Fibroblast of villous mesenchyme (primary cell): ENCODE results near the gene REXO1. TPM values are rescaled to one million over a fixed set of nuclear protein-coding genes. Genes with fewer than 3 reads are reported as not detected.

Source experiments
- DNase-seq: peaks from one replicate; pipeline ENCODE4 v3.0.0-alpha.2; 2010; ENCODE audit warnings: low read depth
- H3K4me3 ChIP-seq: 2 replicates; pipeline ENCODE4 v1.5.1; 2011; ENCODE audit warnings: low read depth, mild to moderate bottlenecking, low read length
- total RNA-seq: library from RNA; depleted of rRNA; stranded (reverse); fragments of >200 nt; gene quantifications from 2 replicates; pipeline ENCODE4 v1.2.3, GENCODE V29; 2012
- TF ChIP-seq, protein P1 (sequence below): IDR thresholded peaks from 2 replicates; pipeline ENCODE4 v1.5.1; 2012; ENCODE audit warnings: low read depth, mild to moderate bottlenecking, low read length; ENCODE audit not compliant: insufficient read depth

The REXO1 gene
- total RNA-seq, 1 donor, result 11.2 TPM

GRCh38 chr19:1766800-1767352 is 81.4 kb downstream of the REXO1 start:
- no peak for DNase-seq
- no peak overlapping the region for H3K4me3 ChIP-seq
- TF ChIP-seq, protein P1, sequence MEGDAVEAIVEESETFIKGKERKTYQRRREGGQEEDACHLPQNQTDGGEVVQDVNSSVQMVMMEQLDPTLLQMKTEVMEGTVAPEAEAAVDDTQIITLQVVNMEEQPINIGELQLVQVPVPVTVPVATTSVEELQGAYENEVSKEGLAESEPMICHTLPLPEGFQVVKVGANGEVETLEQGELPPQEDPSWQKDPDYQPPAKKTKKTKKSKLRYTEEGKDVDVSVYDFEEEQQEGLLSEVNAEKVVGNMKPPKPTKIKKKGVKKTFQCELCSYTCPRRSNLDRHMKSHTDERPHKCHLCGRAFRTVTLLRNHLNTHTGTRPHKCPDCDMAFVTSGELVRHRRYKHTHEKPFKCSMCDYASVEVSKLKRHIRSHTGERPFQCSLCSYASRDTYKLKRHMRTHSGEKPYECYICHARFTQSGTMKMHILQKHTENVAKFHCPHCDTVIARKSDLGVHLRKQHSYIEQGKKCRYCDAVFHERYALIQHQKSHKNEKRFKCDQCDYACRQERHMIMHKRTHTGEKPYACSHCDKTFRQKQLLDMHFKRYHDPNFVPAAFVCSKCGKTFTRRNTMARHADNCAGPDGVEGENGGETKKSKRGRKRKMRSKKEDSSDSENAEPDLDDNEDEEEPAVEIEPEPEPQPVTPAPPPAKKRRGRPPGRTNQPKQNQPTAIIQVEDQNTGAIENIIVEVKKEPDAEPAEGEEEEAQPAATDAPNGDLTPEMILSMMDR, result no peak

GRCh38 chr19:1765904-1766799 is 82.1 kb downstream of the REXO1 start:
- TF ChIP-seq, protein P1, result no peak
- no peak for DNase-seq

More at GRCh38 chr19:1765904-1766799, 82.1 kb downstream of the REXO1 start:
- H3K4me3 ChIP-seq, result no peak overlapping the region

Other genes with a start within 250 kb of the REXO1 start
- 49.3 and 53.5 TPM in 2 replicates for gene UQCR11, start 243.0 kb downstream of the REXO1 start, total RNA-seq
- 57.0 and 66.7 TPM in 2 replicates for gene TCF3, start 195.9 kb downstream of the REXO1 start, total RNA-seq
- gene ONECUT3, start 95.0 kb downstream of the REXO1 start, total RNA-seq, result not detected in 2 replicates
- gene ATP8B3, start 36.2 kb downstream of the REXO1 start, total RNA-seq, result 0.86 and 1.6 TPM in 2 replicates
- gene KLF16, start 15.1 kb upstream of the REXO1 start, total RNA-seq, result 10.4 and 16.8 TPM in 2 replicates
- 45.8 and 62.2 TPM in 2 replicates for gene ABHD17A, start 37.0 kb upstream of the REXO1 start, total RNA-seq
- gene ADAT3, start 56.9 kb upstream of the REXO1 start, total RNA-seq, result 3.9 and 4.5 TPM in 2 replicates
- gene SCAMP4, start 56.9 kb upstream of the REXO1 start, total RNA-seq, result 40.6 and 49.2 TPM in 2 replicates
- 69.5 and 74.1 TPM in 2 replicates for gene CSNK1G2, start 92.7 kb upstream of the REXO1 start, total RNA-seq
- gene BTBD2, start 167.2 kb upstream of the REXO1 start, total RNA-seq, result 46.6 and 51.5 TPM in 2 replicates
- gene MKNK2, start 202.8 kb upstream of the REXO1 start, total RNA-seq, result 59.2 and 80.9 TPM in 2 replicates
- 31.2 and 36.7 TPM in 2 replicates for gene MOB3A, start 247.8 kb upstream of the REXO1 start, total RNA-seq
- 1.3 TPM in 2 replicates for gene IZUMO4, start 248.4 kb upstream of the REXO1 start, total RNA-seq